ENCODE data around the gene SDHD.

SDHD gene

DNA sequence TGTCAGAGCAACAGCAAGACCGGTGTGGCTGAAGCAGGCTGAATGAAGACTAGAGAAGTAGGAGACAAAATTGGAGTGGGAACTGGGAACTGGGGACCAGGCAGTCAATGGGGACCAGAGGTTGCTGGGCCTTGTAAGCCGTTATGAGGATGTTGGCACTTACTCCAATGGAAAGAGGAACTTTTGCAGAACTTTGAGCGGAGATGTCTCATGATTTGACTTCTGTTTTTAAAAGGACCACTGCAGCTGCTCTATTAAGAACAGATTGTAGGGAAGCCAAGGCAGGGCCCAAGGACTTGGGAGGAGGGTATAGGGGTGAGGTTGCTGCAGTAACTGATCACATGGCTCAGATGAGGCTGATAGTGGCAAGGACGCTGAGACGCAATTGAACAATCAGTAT lies 43.0 kb downstream of the SDHD start:
- TF ChIP-seq, protein P1, sequence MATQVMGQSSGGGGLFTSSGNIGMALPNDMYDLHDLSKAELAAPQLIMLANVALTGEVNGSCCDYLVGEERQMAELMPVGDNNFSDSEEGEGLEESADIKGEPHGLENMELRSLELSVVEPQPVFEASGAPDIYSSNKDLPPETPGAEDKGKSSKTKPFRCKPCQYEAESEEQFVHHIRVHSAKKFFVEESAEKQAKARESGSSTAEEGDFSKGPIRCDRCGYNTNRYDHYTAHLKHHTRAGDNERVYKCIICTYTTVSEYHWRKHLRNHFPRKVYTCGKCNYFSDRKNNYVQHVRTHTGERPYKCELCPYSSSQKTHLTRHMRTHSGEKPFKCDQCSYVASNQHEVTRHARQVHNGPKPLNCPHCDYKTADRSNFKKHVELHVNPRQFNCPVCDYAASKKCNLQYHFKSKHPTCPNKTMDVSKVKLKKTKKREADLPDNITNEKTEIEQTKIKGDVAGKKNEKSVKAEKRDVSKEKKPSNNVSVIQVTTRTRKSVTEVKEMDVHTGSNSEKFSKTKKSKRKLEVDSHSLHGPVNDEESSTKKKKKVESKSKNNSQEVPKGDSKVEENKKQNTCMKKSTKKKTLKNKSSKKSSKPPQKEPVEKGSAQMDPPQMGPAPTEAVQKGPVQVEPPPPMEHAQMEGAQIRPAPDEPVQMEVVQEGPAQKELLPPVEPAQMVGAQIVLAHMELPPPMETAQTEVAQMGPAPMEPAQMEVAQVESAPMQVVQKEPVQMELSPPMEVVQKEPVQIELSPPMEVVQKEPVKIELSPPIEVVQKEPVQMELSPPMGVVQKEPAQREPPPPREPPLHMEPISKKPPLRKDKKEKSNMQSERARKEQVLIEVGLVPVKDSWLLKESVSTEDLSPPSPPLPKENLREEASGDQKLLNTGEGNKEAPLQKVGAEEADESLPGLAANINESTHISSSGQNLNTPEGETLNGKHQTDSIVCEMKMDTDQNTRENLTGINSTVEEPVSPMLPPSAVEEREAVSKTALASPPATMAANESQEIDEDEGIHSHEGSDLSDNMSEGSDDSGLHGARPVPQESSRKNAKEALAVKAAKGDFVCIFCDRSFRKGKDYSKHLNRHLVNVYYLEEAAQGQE (IDR thresholded peaks at IDR 0.05; ENCODE audit: insufficient read depth in 1 of 2, low read depth in 2 of 2, low read length in 2 of 2) = no peak
- TF ChIP-seq TAF1 (IDR thresholded peaks at IDR 0.05; ENCODE audit: borderline replicate concordance, insufficient read depth, low read length) (no peak), POLR2AphosphoS5 (IDR thresholded peaks at IDR 0.05; ENCODE audit: low read depth, low read length) (no peak), FOXP2 (optimal IDR thresholded peaks at IDR 0.05; ENCODE audit: borderline replicate concordance, extremely low read depth, extremely low read length, insufficient read depth) (no peak), SIN3A (IDR thresholded peaks at IDR 0.05; ENCODE audit: borderline replicate concordance, insufficient read depth, low read length) (no peak)

GRCh38 chr11:112132737-112133136 lies 46.1 kb downstream of the SDHD start:
- TF ChIP-seq FOXP2 (optimal IDR thresholded peaks at IDR 0.05; ENCODE audit: borderline replicate concordance, extremely low read depth, extremely low read length, insufficient read depth) (no peak), POLR2AphosphoS5 (IDR thresholded peaks at IDR 0.05; ENCODE audit: low read depth, low read length) (no peak), SIN3A (IDR thresholded peaks at IDR 0.05; ENCODE audit: borderline replicate concordance, insufficient read depth, low read length) (no peak), TAF1 (IDR thresholded peaks at IDR 0.05; ENCODE audit: borderline replicate concordance, insufficient read depth, low read length) (no peak)
- TF ChIP-seq, protein P1 (IDR thresholded peaks at IDR 0.05; ENCODE audit: insufficient read depth in 1 of 2, low read depth in 2 of 2, low read length in 2 of 2) = no peak

GRCh38 chr11:112134473-112134872 lies 47.8 kb downstream of the SDHD start:
- TF ChIP-seq SIN3A (IDR thresholded peaks at IDR 0.05; ENCODE audit: borderline replicate concordance, insufficient read depth, low read length) (no peak), FOXP2 (optimal IDR thresholded peaks at IDR 0.05; ENCODE audit: borderline replicate concordance, extremely low read depth, extremely low read length, insufficient read depth) (no peak), POLR2AphosphoS5 (IDR thresholded peaks at IDR 0.05; ENCODE audit: low read depth, low read length) (no peak), TAF1 (IDR thresholded peaks at IDR 0.05; ENCODE audit: borderline replicate concordance, insufficient read depth, low read length) (no peak)
- TF ChIP-seq, protein P1 (IDR thresholded peaks at IDR 0.05; ENCODE audit: insufficient read depth in 1 of 2, low read depth in 2 of 2, low read length in 2 of 2) = no peak

DNA sequence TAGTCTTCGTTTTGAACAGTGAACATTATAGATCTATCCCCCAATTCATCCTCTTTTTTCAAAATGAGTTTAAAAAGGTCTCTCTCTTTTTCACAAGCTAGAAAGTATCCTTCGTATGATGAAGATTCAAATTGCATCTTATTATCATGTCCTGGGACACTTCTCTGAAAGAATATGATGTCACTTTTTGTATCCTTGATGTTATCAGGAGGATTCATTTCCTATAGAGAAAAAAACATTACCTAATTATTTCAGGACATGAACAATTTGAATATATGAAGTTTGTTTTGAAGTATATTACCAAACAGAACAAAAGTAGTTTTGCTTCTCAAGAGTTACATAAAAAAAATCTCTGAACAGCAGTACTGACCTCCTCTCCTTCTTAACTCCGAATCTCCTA lies 56.9 kb downstream of the SDHD start:
- TF ChIP-seq, protein P1 (IDR thresholded peaks at IDR 0.05; ENCODE audit: insufficient read depth in 1 of 2, low read depth in 2 of 2, low read length in 2 of 2) = no peak
- no peak for TF ChIP-seq TAF1 (IDR thresholded peaks at IDR 0.05; ENCODE audit: borderline replicate concordance, insufficient read depth, low read length)
- TF ChIP-seq POLR2AphosphoS5 (IDR thresholded peaks at IDR 0.05; ENCODE audit: low read depth, low read length) = no peak
- no peak for TF ChIP-seq FOXP2 (optimal IDR thresholded peaks at IDR 0.05; ENCODE audit: borderline replicate concordance, extremely low read depth, extremely low read length, insufficient read depth)
- no peak for TF ChIP-seq SIN3A (IDR thresholded peaks at IDR 0.05; ENCODE audit: borderline replicate concordance, insufficient read depth, low read length)

All from PFSK-1 (cell line).